T-helper 17 cell (primary cell): ENCODE measurements around the gene PM20D2. TPM values are rescaled to one million over a fixed set of nuclear protein-coding genes. Genes with fewer than 3 reads are reported as not detected.

Experiments
- ATAC-seq: fragments of 150-1000 bp; cut with Tn5 transposase; 2 replicates; pipeline ENCODE4 v1.10.0; 2021; ENCODE audit warnings: mild to moderate bottlenecking, moderate library complexity
- DNase-seq, 3 donors: peaks; one replicate each; pipeline versions ENCODE4 v3.0.0 to v3.0.0-alpha.2; 2020 to 2021
- H3K9me3 ChIP-seq: one replicate; pipeline ENCODE4 v1.7.0; 2013; ENCODE audit warnings: low read length, mild to moderate bottlenecking; ENCODE audit not compliant: control insufficient read depth, poor library complexity, severe bottlenecking
- H3K27ac Mint-ChIP-seq: one replicate; pipeline ENCODE4 v1.8.0; 2022; ENCODE audit warnings: mild to moderate bottlenecking, moderate library complexity, mixed read lengths
- H3K27me3 Mint-ChIP-seq: one replicate; pipeline ENCODE4 v1.8.0; 2022; ENCODE audit warnings: mixed read lengths
- H3K36me3 Mint-ChIP-seq: one replicate; pipeline ENCODE4 v1.8.0; 2022; ENCODE audit warnings: low read depth, mixed read lengths
- H3K4me1 Mint-ChIP-seq: one replicate; pipeline ENCODE4 v1.8.0; 2022; ENCODE audit warnings: mild to moderate bottlenecking, mixed read lengths
- H3K4me3 Mint-ChIP-seq: one replicate; pipeline ENCODE4 v1.8.0; 2022; ENCODE audit warnings: mild to moderate bottlenecking, moderate library complexity, mixed read lengths
- total RNA-seq, 4 donors: library from RNA in 2 of 4; stranded (reverse) in 2 of 4; gene quantifications; one replicate each; pipeline ENCODE4 v1.2.3 and lab custom pipeline; 2022 to 2026

PM20D2 gene
- total RNA-seq, 2 donors from 2014 or later, result 4.2 to 5.5 TPM

- Mint-ChIP-seq H3K27ac (peak overlapping the region; percentile 3), H3K27me3 (no peaks in the 10 kb centered on the region), H3K4me3 (peak overlapping the region; percentile 34), H3K36me3 (peaks cover 23% of the 10 kb centered on the region), H3K4me1 (peaks cover 11% of the 10 kb centered on the region)
- ATAC-seq, result no peak
- no peak for DNase-seq
- H3K9me3 ChIP-seq, result no peaks in the 10 kb centered on the region
Observed at GRCh38 chr6:89160331-89161092, 14.7 kb downstream of the PM20D2 start.

- Mint-ChIP-seq H3K4me1 (peaks cover 9% of the 10 kb centered on the region), H3K27ac (peak overlapping the region; percentile 3), H3K27me3 (no peaks in the 10 kb centered on the region), H3K4me3 (no peak overlapping the region), H3K36me3 (peaks cover 21% of the 10 kb centered on the region)
- no peaks in the 10 kb centered on the region for H3K9me3 ChIP-seq
- no peak for DNase-seq
- no peak for ATAC-seq
Observed at GRCh38 chr6:89161326-89162046, 15.6 kb downstream of the PM20D2 start.

- DNase-seq (no peak), ATAC-seq (no peak)
- Mint-ChIP-seq H3K4me1 (peaks cover 7% of the 10 kb centered on the region), H3K4me3 (no peak overlapping the region), H3K36me3 (peaks cover 20% of the 10 kb centered on the region), H3K27me3 (no peaks in the 10 kb centered on the region), H3K27ac (no peak overlapping the region)
- H3K9me3 ChIP-seq, result no peaks in the 10 kb centered on the region
Observed at GRCh38 chr6:89162047-89162371, 16.2 kb downstream of the PM20D2 start.

DNA sequence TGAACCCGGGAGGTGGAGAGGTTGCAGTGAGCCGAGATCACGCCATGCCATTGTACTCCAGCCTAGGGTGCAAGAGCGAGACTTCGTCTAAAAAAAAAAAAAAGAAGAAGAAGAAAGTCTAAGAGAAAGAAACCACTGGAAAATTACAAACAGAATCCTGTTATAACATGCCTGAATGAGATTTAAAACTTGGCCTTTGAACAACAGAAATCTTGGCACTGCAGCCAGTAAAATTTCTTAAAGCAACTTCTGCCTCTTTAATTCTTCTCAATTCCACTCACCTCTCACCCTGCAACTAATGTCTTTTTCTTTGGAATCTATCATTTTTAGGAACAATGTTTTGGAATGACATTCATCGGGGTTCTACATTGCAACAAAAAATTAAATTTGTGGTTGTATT lies 26.3 kb downstream of the PM20D2 start:
- Mint-ChIP-seq H3K4me3 (no peak overlapping the region), H3K4me1 (no peaks in the 10 kb centered on the region), H3K36me3 (no peaks in the 10 kb centered on the region), H3K27me3 (no peaks in the 10 kb centered on the region), H3K27ac (no peak overlapping the region)
- H3K9me3 ChIP-seq, result no peaks in the 10 kb centered on the region
- DNase-seq (no peak), ATAC-seq (no peak)

GRCh38 chr6:89173634-89174033 lies 27.8 kb downstream of the PM20D2 start:
- H3K9me3 ChIP-seq, result no peaks in the 10 kb centered on the region
- DNase-seq (no peak), ATAC-seq (no peak)
- no peak overlapping the region for H3K4me3 Mint-ChIP-seq
- H3K27ac Mint-ChIP-seq, result no peak overlapping the region
- H3K4me1 Mint-ChIP-seq, result no peaks in the 10 kb centered on the region
- peaks cover under 1% of the 10 kb centered on the region for H3K27me3 Mint-ChIP-seq
- H3K36me3 Mint-ChIP-seq, result no peaks in the 10 kb centered on the region

GRCh38 chr6:89180112-89180511 lies 34.3 kb downstream of the PM20D2 start:
- Mint-ChIP-seq H3K27ac (no peak overlapping the region), H3K4me1 (no peaks in the 10 kb centered on the region), H3K36me3 (no peaks in the 10 kb centered on the region), H3K27me3 (peaks cover 44% of the 10 kb centered on the region), H3K4me3 (no peak overlapping the region)
- no peak for ATAC-seq
- no peak for DNase-seq
- no peaks in the 10 kb centered on the region for H3K9me3 ChIP-seq

GRCh38 chr6:89180971-89181370 lies 35.1 kb downstream of the PM20D2 start:
- Mint-ChIP-seq H3K27me3 (peaks cover 48% of the 10 kb centered on the region), H3K27ac (no peak overlapping the region), H3K4me3 (no peak overlapping the region), H3K36me3 (no peaks in the 10 kb centered on the region), H3K4me1 (no peaks in the 10 kb centered on the region)
- DNase-seq (no peak), ATAC-seq (no peak)
- H3K9me3 ChIP-seq, result no peaks in the 10 kb centered on the region

DNA sequence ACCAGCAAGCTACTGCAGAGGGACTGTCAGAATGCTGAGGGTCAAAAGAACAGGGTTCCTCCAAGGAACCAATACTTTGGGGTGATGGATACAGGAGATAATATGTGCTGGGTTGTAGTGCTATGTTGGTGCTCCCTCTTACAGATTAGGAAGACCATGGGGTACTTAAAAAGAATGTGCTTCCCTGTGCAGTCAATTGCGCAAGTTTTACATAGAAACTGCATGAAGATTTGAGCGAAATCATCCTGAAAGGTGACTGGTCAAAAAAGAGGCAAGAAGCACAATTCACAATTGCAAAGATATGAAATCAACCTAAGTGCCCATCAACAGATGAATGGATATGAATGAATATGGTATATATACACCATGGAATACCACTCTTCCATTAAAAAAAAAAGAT lies 37.4 kb downstream of the PM20D2 start:
- no peak overlapping the region for H3K27ac Mint-ChIP-seq
- no peak overlapping the region for H3K4me3 Mint-ChIP-seq
- no peaks in the 10 kb centered on the region for H3K9me3 ChIP-seq
- no peak for DNase-seq
- no peaks in the 10 kb centered on the region for H3K4me1 Mint-ChIP-seq
- no peaks in the 10 kb centered on the region for H3K36me3 Mint-ChIP-seq
- peaks cover 67% of the 10 kb centered on the region for H3K27me3 Mint-ChIP-seq
- ATAC-seq, result no peak

DNA sequence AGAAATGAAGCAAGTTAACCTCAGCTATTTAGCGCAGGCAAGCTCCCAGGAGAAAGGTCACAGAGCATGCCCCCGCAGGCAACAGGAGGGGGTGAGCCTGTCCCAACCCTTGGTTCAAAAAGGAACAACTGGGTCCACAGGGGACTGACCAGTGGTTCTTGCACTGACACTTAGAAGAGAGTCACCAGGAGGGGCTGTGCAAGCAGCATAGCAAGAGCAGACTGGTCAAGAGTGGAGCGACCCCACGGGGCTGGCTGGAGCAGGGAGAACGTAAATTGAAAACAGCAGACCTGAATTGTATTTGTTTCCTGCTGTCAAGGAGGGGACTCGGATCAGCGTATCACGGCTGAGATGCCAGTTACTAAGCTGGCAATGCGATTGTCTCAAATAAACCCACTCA lies 38.5 kb downstream of the PM20D2 start:
- DNase-seq (no peak), ATAC-seq (no peak)
- Mint-ChIP-seq H3K4me3 (no peak overlapping the region), H3K4me1 (no peaks in the 10 kb centered on the region), H3K27ac (no peak overlapping the region), H3K36me3 (no peaks in the 10 kb centered on the region), H3K27me3 (peaks cover 60% of the 10 kb centered on the region)
- H3K9me3 ChIP-seq, result no peaks in the 10 kb centered on the region

GRCh38 chr6:89186762-89187161 lies 40.9 kb downstream of the PM20D2 start:
- no peak overlapping the region for H3K27ac Mint-ChIP-seq
- ATAC-seq (no peak), DNase-seq (no peak)
- no peak overlapping the region for H3K4me3 Mint-ChIP-seq
- H3K9me3 ChIP-seq, result no peaks in the 10 kb centered on the region
- no peaks in the 10 kb centered on the region for H3K36me3 Mint-ChIP-seq
- no peaks in the 10 kb centered on the region for H3K4me1 Mint-ChIP-seq
- peaks cover 38% of the 10 kb centered on the region for H3K27me3 Mint-ChIP-seq

DNA sequence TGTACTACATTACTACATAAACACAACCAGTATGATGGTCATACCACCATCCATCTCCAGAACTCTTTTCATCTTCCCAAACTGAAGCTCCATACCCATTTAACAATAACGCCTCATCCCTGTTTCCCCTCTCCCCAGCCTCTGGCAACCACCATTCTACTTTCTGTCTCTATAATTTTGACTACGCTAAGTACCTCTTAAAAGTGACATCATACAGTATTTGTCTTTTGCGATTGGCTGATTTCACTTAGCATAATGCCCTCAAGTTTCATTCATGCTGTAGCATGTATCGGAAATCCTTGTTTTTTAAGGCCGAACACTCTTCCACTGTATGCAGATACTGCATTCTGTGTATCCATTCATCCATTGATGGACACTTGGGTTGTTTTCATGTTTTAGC lies 41.6 kb downstream of the PM20D2 start:
- no peaks in the 10 kb centered on the region for H3K9me3 ChIP-seq
- no peaks in the 10 kb centered on the region for H3K36me3 Mint-ChIP-seq
- H3K4me3 Mint-ChIP-seq, result no peak overlapping the region
- ATAC-seq (no peak), DNase-seq (no peak)
- H3K27ac Mint-ChIP-seq, result no peak overlapping the region
- no peaks in the 10 kb centered on the region for H3K4me1 Mint-ChIP-seq
- peaks cover 35% of the 10 kb centered on the region for H3K27me3 Mint-ChIP-seq

GRCh38 chr6:89190741-89191140 lies 44.9 kb downstream of the PM20D2 start:
- Mint-ChIP-seq H3K27ac (no peak overlapping the region), H3K4me3 (no peak overlapping the region), H3K4me1 (no peaks in the 10 kb centered on the region), H3K27me3 (peaks cover 19% of the 10 kb centered on the region), H3K36me3 (no peaks in the 10 kb centered on the region)
- no peak for DNase-seq
- no peaks in the 10 kb centered on the region for H3K9me3 ChIP-seq
- ATAC-seq, result no peak

DNA sequence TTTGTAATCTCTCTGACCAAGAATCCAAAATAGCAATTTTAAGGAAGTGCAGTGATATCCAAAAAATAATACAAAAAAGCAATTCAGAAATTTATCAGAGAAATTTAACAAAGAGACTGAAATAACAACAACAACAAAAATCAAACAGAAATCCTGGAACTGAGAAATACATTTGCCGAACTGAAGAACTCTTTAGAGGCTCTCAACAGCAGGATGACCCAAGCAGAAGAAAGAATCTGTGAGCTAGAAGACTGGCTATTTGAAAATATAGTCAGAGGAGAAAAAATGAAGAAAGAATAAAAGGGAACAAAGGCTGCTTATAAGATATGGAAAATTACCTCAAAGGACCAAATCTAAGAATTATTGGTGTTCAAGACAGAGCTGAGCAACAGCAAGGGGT lies 48.7 kb downstream of the PM20D2 start:
- Mint-ChIP-seq H3K27ac (no peak overlapping the region), H3K4me3 (no peak overlapping the region), H3K4me1 (no peaks in the 10 kb centered on the region), H3K36me3 (no peaks in the 10 kb centered on the region), H3K27me3 (no peaks in the 10 kb centered on the region)
- ATAC-seq (no peak), DNase-seq (no peak)
- H3K9me3 ChIP-seq, result no peaks in the 10 kb centered on the region

- H3K4me1 Mint-ChIP-seq, result no peaks in the 10 kb centered on the region
Observed at GRCh38 chr6:89197141-89197540, 51.3 kb downstream of the PM20D2 start.

More at GRCh38 chr6:89197141-89197540, 51.3 kb downstream of the PM20D2 start:
- H3K9me3 ChIP-seq, result no peaks in the 10 kb centered on the region
- Mint-ChIP-seq H3K36me3 (no peaks in the 10 kb centered on the region), H3K4me3 (no peak overlapping the region), H3K27ac (no peak overlapping the region), H3K27me3 (no peaks in the 10 kb centered on the region)
- no peak for ATAC-seq
- DNase-seq, result no peak
